Measurements from ENCODE around the gene THEM4. TPM values are rescaled to one million over a fixed set of nuclear protein-coding genes. Genes with fewer than 3 reads are reported as not detected.
A peak's percentile ranks its signal among the peaks of the same experiment; 100 is the strongest.

The THEM4 gene
- total and polyA plus RNA-seq, 10 donors = 10.1 to 46.3 (median 15.5) TPM

- Histone ChIP-seq H3K9me3 (no peaks in the 10 kb centered on the region), H3K27ac (no peak overlapping the region), H3K4me1 (peaks cover 0 to 14% (median 6%) of the 10 kb centered on the region in 6 donors), H3K4me3 (no peak overlapping the region), H3K36me3 (no peaks in the 10 kb centered on the region), H3K27me3 (replicated peaks in 1 of 7) (no peaks in the 10 kb centered on the region)
- TF ChIP-seq POLR2AphosphoS5 (IDR thresholded peaks at IDR 0.05) (no peak), POLR2A (IDR thresholded peaks at IDR 0.05) (no peak), CTCF (IDR thresholded peaks at IDR 0.05 in 8 of 11, conservative IDR thresholded peaks at IDR 0.05 in 3 of 11) (no peak)
- intact Hi-C loops (cut with DNase I; ENCODE audit: low total_unique reads) = no loop called here
- no peak for DNase-seq
Observed at GRCh38 chr1:151849871-151850270, 59.4 kb downstream of the THEM4 start.

DNA sequence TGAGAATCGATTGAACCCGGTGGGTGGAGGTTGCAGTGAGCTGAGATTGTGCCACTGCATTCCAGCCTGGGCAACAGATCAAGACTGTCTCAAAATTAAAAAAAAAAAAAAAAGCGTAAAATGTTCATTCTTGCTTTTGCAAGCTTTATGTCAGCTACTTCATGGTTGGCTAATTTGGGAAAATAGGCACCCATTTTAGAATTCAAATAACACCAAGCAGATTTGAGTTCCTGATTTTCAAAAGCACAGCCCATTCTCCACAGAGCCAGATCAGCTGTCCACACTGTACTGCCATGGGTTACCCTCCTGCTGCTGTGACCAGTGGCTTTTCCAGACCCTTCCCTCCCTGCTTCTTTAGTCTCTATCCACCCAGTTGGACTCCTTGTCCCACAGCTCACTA, 60.2 kb downstream of the THEM4 start:
- TF ChIP-seq POLR2A (IDR thresholded peaks at IDR 0.05) (no peak), POLR2AphosphoS5 (IDR thresholded peaks at IDR 0.05) (no peak), CTCF (IDR thresholded peaks at IDR 0.05 in 8 of 11, conservative IDR thresholded peaks at IDR 0.05 in 3 of 11) (no peak)
- 71 to 79% (median 75%) methylated on average over 3 of the region's 3 CpGs for WGBS, 5 donors
- DNase-seq = no peak
- no peaks in the 10 kb centered on the region for H3K27me3 ChIP-seq (replicated peaks in 1 of 7)
- H3K36me3 ChIP-seq = no peaks in the 10 kb centered on the region
- peaks cover 0 to 14% (median 6%) of the 10 kb centered on the region in 6 donors for H3K4me1 ChIP-seq
- H3K4me3 ChIP-seq = no peak overlapping the region
- no peaks in the 10 kb centered on the region for H3K9me3 ChIP-seq
- H3K27ac ChIP-seq = no peak overlapping the region
- intact Hi-C loops (cut with DNase I; ENCODE audit: low total_unique reads) = no loop called here

- Histone ChIP-seq H3K36me3 (no peaks in the 10 kb centered on the region), H3K4me1 (peaks cover 0 to 14% (median 6%) of the 10 kb centered on the region in 6 donors), H3K4me3 (no peak overlapping the region), H3K27me3 (replicated peaks in 1 of 7) (no peaks in the 10 kb centered on the region), H3K9me3 (no peaks in the 10 kb centered on the region), H3K27ac (peak overlapping the region in 2 of 8 donors; percentile 19 to 34)
- TF ChIP-seq POLR2AphosphoS5 (IDR thresholded peaks at IDR 0.05) (peak in 1 of 3 donors; percentile 55), CTCF (IDR thresholded peaks at IDR 0.05 in 8 of 11, conservative IDR thresholded peaks at IDR 0.05 in 3 of 11) (no peak)
- no peak for DNase-seq
- WGBS, 5 donors = 42 to 51% (median 45%) methylated on average over 10 to 11 of the region's 11 CpGs
- intact Hi-C loops (cut with DNase I; ENCODE audit: low total_unique reads) = no loop called here
Observed at GRCh38 chr1:151847867-151848596, 61.3 kb downstream of the THEM4 start.

- Histone ChIP-seq H3K9me3 (no peaks in the 10 kb centered on the region), H3K36me3 (no peaks in the 10 kb centered on the region), H3K4me1 (peaks cover 0 to 14% (median 6%) of the 10 kb centered on the region in 6 donors), H3K4me3 (no peak overlapping the region), H3K27me3 (replicated peaks in 1 of 7) (no peaks in the 10 kb centered on the region), H3K27ac (no peak overlapping the region)
- 82 to 90% (median 86%) methylated on average over 8 of the region's 8 CpGs for WGBS, 5 donors
- no peak for DNase-seq
- intact Hi-C loops (cut with DNase I; ENCODE audit: low total_unique reads) = no loop called here
- TF ChIP-seq POLR2A (IDR thresholded peaks at IDR 0.05) = no peak
- no peak for TF ChIP-seq POLR2AphosphoS5 (IDR thresholded peaks at IDR 0.05)
- no peak for TF ChIP-seq CTCF (IDR thresholded peaks at IDR 0.05 in 8 of 11, conservative IDR thresholded peaks at IDR 0.05 in 3 of 11)
Observed at GRCh38 chr1:151846686-151847237, 62.5 kb downstream of the THEM4 start.
